Mammary epithelial cell (primary cell): ENCODE measurements around the gene IRAK4.

Source experiments
- EZH2 ChIP-seq: IDR thresholded peaks from 2 replicates; pipeline ENCODE4 v1.6.1; 2012; ENCODE audit warnings: low read length, inconsistent platforms, borderline replicate concordance
- TF ChIP-seq, protein P1 (sequence below), 2 donors: IDR thresholded peaks in 1 of 2; conservative IDR thresholded peaks in 1 of 2; 2 replicates each; pipeline ENCODE4 v1.5.1; 2011 to 2012; ENCODE audit warnings: inconsistent platforms in 2 of 2, low read length in 2 of 2, mild to moderate bottlenecking in 2 of 2, control low read depth in 1 of 2, low read depth in 1 of 2; ENCODE audit not compliant: insufficient read depth in 1 of 2; ENCODE audit errors: extremely low read depth in 1 of 2

DNA sequence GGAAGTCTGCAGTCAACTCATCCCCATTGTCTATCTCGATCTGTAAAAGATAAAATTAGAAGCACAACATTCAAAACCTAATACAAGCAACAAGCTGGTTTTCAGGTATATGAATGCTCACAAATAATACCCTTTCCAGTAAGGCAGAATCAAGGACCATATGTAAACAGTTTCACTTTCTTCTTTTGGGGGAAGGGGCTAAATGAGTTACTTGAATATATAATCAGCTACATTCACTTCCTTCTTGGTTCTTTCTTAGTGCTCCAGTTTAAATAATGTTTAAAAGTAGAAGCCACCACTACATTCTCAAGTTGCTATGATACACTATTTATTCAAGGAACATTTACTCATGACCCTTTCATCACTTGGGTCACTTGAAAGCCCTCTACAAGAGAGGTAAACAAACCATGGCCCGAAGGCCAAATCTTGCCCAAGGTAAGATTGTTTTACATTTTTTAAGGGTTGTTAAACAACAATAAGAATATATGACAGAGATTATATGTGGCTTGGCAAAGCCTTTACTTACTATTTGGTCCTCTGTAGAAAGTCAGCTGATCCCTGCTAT is 37.0 kb downstream of the IRAK4 start:
- TF ChIP-seq EZH2, result no peak
- TF ChIP-seq, protein P1, sequence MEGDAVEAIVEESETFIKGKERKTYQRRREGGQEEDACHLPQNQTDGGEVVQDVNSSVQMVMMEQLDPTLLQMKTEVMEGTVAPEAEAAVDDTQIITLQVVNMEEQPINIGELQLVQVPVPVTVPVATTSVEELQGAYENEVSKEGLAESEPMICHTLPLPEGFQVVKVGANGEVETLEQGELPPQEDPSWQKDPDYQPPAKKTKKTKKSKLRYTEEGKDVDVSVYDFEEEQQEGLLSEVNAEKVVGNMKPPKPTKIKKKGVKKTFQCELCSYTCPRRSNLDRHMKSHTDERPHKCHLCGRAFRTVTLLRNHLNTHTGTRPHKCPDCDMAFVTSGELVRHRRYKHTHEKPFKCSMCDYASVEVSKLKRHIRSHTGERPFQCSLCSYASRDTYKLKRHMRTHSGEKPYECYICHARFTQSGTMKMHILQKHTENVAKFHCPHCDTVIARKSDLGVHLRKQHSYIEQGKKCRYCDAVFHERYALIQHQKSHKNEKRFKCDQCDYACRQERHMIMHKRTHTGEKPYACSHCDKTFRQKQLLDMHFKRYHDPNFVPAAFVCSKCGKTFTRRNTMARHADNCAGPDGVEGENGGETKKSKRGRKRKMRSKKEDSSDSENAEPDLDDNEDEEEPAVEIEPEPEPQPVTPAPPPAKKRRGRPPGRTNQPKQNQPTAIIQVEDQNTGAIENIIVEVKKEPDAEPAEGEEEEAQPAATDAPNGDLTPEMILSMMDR (conservative IDR thresholded peaks at IDR 0.05 in 1 of 2, IDR thresholded peaks at IDR 0.05 in 1 of 2; ENCODE audit: extremely low read depth in 1 of 2, insufficient read depth in 1 of 2, low read depth in 1 of 2, low read length in 2 of 2), result no peak
